HAP-1 (cell line): Measurements from ENCODE around the gene PDCD10.

Experiments used
- DNase-seq, 2 experiments: peaks; one replicate each; pipeline ENCODE4 v3.0.0-alpha.2; 2016 to 2020; ENCODE audit warnings: low spot score in 2 of 2
- H3K27me3 ChIP-seq: fragments of 250-450 bp; sonication (Bioruptor Pico); 2 replicates; pipeline ENCODE4 v1.5.1; 2020; ENCODE audit warnings: low read depth, mild to moderate bottlenecking, moderate library complexity
- H3K36me3 ChIP-seq: fragments of 250-450 bp; sonication (Bioruptor Pico); replicated peaks from 2 replicates; pipeline ENCODE4 v1.5.1; 2020; ENCODE audit warnings: mild to moderate bottlenecking
- H3K4me1 ChIP-seq: fragments of 250-450 bp; sonication (Bioruptor Pico); 2 replicates; pipeline ENCODE4 v1.5.1; 2020; ENCODE audit warnings: mild to moderate bottlenecking
- H3K4me3 ChIP-seq: fragments of 250-450 bp; sonication (Bioruptor Pico); 2 replicates; pipeline ENCODE4 v1.5.1; 2020; ENCODE audit warnings: mild to moderate bottlenecking, moderate library complexity
- H3K9me3 ChIP-seq: fragments of 250-450 bp; sonication (Bioruptor Pico); 2 replicates; pipeline ENCODE4 v1.5.1; 2020; ENCODE audit warnings: mild to moderate bottlenecking, moderate library complexity
- in situ Hi-C: fragments of 300-500 bp; cut with MboI; formaldehyde crosslinking; loops from 3 replicates; pipeline ENCODE4 v1.14.3; 2020; ENCODE audit warnings: low sequenced_read_pairs, inconsistent platforms, mixed read lengths

PDCD10 gene

GRCh38 chr3:167734498-167735232 lies at the start of gene PDCD10:
TSS of gene PDCD10 (minus strand) at chr3:167734892. CDS start at chr3:167720157, 14,735 bp downstream.
- Histone ChIP-seq H3K9me3 (no peaks in the 10 kb centered on the region), H3K27me3 (no peaks in the 10 kb centered on the region), H3K4me3 (peak within 1 kb of the TSS; percentile 97), H3K4me1 (peaks cover 20% of the 10 kb centered on the region), H3K36me3 (no peaks in the 10 kb centered on the region)
- DNase-seq = peak; percentile 98
- in situ Hi-C loops = no loop called here

GRCh38 chr3:167783781-167784180 lies 49.1 kb upstream of the PDCD10 start:
- peaks cover 6% of the 10 kb centered on the region; the same call in 1 of the 2 replicates for H3K4me1 ChIP-seq
- in situ Hi-C loops = no loop called here
- no peak for DNase-seq
- H3K27me3 ChIP-seq = no peaks in the 10 kb centered on the region; the same call in 1 of the 2 replicates
- H3K36me3 ChIP-seq = no peaks in the 10 kb centered on the region
- H3K9me3 ChIP-seq = no peaks in the 10 kb centered on the region
- no peak overlapping the region for H3K4me3 ChIP-seq

GRCh38 chr3:167780214-167780883 lies 45.7 kb upstream of the PDCD10 start:
- peaks cover 6% of the 10 kb centered on the region; the same call in 1 of the 2 replicates for H3K4me1 ChIP-seq
- peak; percentile 10 to 69 for DNase-seq
- no peaks in the 10 kb centered on the region for H3K27me3 ChIP-seq
- no peak overlapping the region for H3K4me3 ChIP-seq
- H3K36me3 ChIP-seq = no peaks in the 10 kb centered on the region
- H3K9me3 ChIP-seq = no peaks in the 10 kb centered on the region; the same call in 1 of the 2 replicates
- in situ Hi-C loops = no loop called here

- in situ Hi-C loops = no loop called here
- DNase-seq = no peak
Measured at GRCh38 chr3:167777356-167777755, 42.7 kb upstream of the PDCD10 start.

GRCh38 chr3:167776066-167776685 lies 41.5 kb upstream of the PDCD10 start:
- no peak for DNase-seq
- Histone ChIP-seq H3K27me3 (no peaks in the 10 kb centered on the region; the same call in 1 of the 2 replicates), H3K4me3 (no peak overlapping the region), H3K9me3 (no peaks in the 10 kb centered on the region; the same call in 1 of the 2 replicates), H3K36me3 (no peaks in the 10 kb centered on the region), H3K4me1 (peaks cover 6% of the 10 kb centered on the region; the same call in 1 of the 2 replicates)
- in situ Hi-C loops = no loop called here

More at GRCh38 chr3:167777356-167777755, 42.7 kb upstream of the PDCD10 start:
- Histone ChIP-seq H3K27me3 (no peaks in the 10 kb centered on the region; the same call in 1 of the 2 replicates), H3K36me3 (no peaks in the 10 kb centered on the region), H3K4me3 (no peak overlapping the region), H3K4me1 (peaks cover 6% of the 10 kb centered on the region; the same call in 1 of the 2 replicates), H3K9me3 (no peaks in the 10 kb centered on the region; the same call in 1 of the 2 replicates)

- Histone ChIP-seq H3K36me3 (no peaks in the 10 kb centered on the region), H3K27me3 (no peaks in the 10 kb centered on the region; the same call in 1 of the 2 replicates), H3K9me3 (no peaks in the 10 kb centered on the region; the same call in 1 of the 2 replicates), H3K4me1 (no peaks in the 10 kb centered on the region), H3K4me3 (no peak overlapping the region)
- in situ Hi-C loops = no loop called here
- DNase-seq = no peak
Measured at GRCh38 chr3:167773584-167773983, 38.9 kb upstream of the PDCD10 start.

GRCh38 chr3:167772992-167773391 lies 38.3 kb upstream of the PDCD10 start:
- Histone ChIP-seq H3K27me3 (no peaks in the 10 kb centered on the region; the same call in 1 of the 2 replicates), H3K36me3 (no peaks in the 10 kb centered on the region), H3K4me1 (no peaks in the 10 kb centered on the region), H3K9me3 (no peaks in the 10 kb centered on the region; the same call in 1 of the 2 replicates), H3K4me3 (no peak overlapping the region)
- no peak for DNase-seq
- in situ Hi-C loops = no loop called here

GRCh38 chr3:167762296-167762695 lies 27.6 kb upstream of the PDCD10 start:
- in situ Hi-C loops = no loop called here
- Histone ChIP-seq H3K4me1 (no peaks in the 10 kb centered on the region), H3K4me3 (no peak overlapping the region), H3K9me3 (no peaks in the 10 kb centered on the region), H3K36me3 (no peaks in the 10 kb centered on the region), H3K27me3 (no peaks in the 10 kb centered on the region)
- no peak for DNase-seq

- Histone ChIP-seq H3K4me3 (no peak overlapping the region), H3K4me1 (no peaks in the 10 kb centered on the region), H3K36me3 (no peaks in the 10 kb centered on the region), H3K9me3 (no peaks in the 10 kb centered on the region), H3K27me3 (no peaks in the 10 kb centered on the region)
- in situ Hi-C loops = no loop called here
- no peak for DNase-seq
Measured at GRCh38 chr3:167761302-167761701, 26.6 kb upstream of the PDCD10 start.

GRCh38 chr3:167754049-167754448 lies 19.4 kb upstream of the PDCD10 start:
- Histone ChIP-seq H3K4me3 (no peak overlapping the region), H3K4me1 (no peaks in the 10 kb centered on the region), H3K36me3 (no peaks in the 10 kb centered on the region), H3K27me3 (no peaks in the 10 kb centered on the region), H3K9me3 (no peaks in the 10 kb centered on the region)
- no peak for DNase-seq
- in situ Hi-C loops = no loop called here

GRCh38 chr3:167750272-167750971 lies 15.7 kb upstream of the PDCD10 start:
- in situ Hi-C loops = no loop called here

GRCh38 chr3:167749728-167750127 lies 15.0 kb upstream of the PDCD10 start:
- DNase-seq = no peak
- in situ Hi-C loops = no loop called here
- H3K9me3 ChIP-seq = no peaks in the 10 kb centered on the region
- no peaks in the 10 kb centered on the region for H3K4me1 ChIP-seq
- no peaks in the 10 kb centered on the region for H3K36me3 ChIP-seq
- no peaks in the 10 kb centered on the region for H3K27me3 ChIP-seq
- no peak overlapping the region for H3K4me3 ChIP-seq

More at GRCh38 chr3:167750272-167750971, 15.7 kb upstream of the PDCD10 start:
- Histone ChIP-seq H3K9me3 (no peaks in the 10 kb centered on the region), H3K27me3 (no peaks in the 10 kb centered on the region), H3K4me1 (no peaks in the 10 kb centered on the region), H3K4me3 (no peak overlapping the region), H3K36me3 (no peaks in the 10 kb centered on the region)
- no peak for DNase-seq

- no peak for DNase-seq
- Histone ChIP-seq H3K4me3 (no peak overlapping the region), H3K4me1 (no peaks in the 10 kb centered on the region), H3K9me3 (no peaks in the 10 kb centered on the region), H3K36me3 (no peaks in the 10 kb centered on the region), H3K27me3 (no peaks in the 10 kb centered on the region)
- in situ Hi-C loops = no loop called here
Measured at GRCh38 chr3:167749209-167749608, 14.5 kb upstream of the PDCD10 start.
